Measurements from ENCODE around the gene CLSTN1. TPM values are rescaled to one million over a fixed set of nuclear protein-coding genes. Genes with fewer than 3 reads are reported as not detected.

CLSTN1 gene
- total and polyA plus RNA-seq, 4 donors = 3.1 to 13.4 (median 8.8) TPM

DNA sequence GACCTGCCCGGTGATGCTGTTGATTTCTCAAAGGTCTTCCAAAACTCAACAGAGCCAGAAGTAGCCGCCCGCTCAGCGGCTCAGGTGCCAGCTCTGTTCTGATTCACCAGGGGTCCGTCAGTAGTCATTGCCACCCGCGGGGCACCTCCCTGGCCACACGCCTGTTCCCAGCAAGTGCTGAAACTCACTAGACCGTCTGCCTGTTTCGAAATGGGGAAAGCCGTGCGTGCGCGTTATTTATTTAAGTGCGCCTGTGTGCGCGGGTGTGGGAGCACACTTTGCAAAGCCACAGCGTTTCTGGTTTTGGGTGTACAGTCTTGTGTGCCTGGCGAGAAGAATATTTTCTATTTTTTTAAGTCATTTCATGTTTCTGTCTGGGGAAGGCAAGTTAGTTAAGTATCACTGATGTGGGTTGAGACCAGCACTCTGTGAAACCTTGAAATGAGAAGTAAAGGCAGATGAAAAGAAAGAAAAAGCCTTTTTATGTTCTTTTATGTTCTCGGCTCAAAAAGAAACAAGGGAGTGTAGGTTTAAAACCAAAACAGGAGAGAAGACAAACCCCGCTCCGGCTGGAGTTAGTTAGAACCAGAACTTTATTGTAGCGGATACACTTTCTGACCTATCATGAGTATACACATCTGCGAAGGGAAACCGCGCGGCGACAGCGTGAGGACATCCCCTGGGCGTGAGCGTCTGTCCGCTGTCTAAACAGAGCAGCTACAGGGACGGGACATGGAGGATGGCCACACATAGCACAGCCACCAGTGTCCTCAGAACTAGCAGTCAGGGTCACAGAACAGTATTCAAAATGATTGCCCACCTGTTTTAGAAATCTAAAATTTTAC is 95.1 kb downstream of the CLSTN1 start:
- WGBS = 87% methylated on average over 33 of the region's 33 CpGs
- no peak for DNase-seq (ENCODE audit: low spot score)

GRCh38 chr1:9726905-9727595 is 96.7 kb downstream of the CLSTN1 start:
- Histone ChIP-seq H3K9ac (ENCODE audit: low read depth in 1 of 2, low read length in 2 of 2) (no peak overlapping the region), H3K4me1 (ENCODE audit: control insufficient read depth in 4 of 4, insufficient read depth in 4 of 4, low read length in 3 of 4) (peaks cover 0 to 5% (median 1%) of the 10 kb centered on the region in 4 donors), H3K27me3 (ENCODE audit: control insufficient read depth in 4 of 4, insufficient read depth in 4 of 4, low read length in 3 of 4) (no peaks in the 10 kb centered on the region), H3K9me3 (ENCODE audit: control insufficient read depth in 4 of 4, low read length in 3 of 4) (no peaks in the 10 kb centered on the region), H3K27ac (ENCODE audit: low read depth in 1 of 2, low read length in 2 of 2) (no peak overlapping the region), H3K36me3 (ENCODE audit: control insufficient read depth in 4 of 4, insufficient read depth in 3 of 4, low read depth in 1 of 4, low read length in 3 of 4) (peaks cover 0 to 19% (median 4%) of the 10 kb centered on the region in 4 donors), H3K4me3 (ENCODE audit: low read depth in 1 of 3, low read length in 3 of 3) (no peak overlapping the region)
- DNase-seq (ENCODE audit: low spot score) = no peak
- WGBS = 79% methylated on average over 25 of the region's 25 CpGs
- TF ChIP-seq, protein P1, sequence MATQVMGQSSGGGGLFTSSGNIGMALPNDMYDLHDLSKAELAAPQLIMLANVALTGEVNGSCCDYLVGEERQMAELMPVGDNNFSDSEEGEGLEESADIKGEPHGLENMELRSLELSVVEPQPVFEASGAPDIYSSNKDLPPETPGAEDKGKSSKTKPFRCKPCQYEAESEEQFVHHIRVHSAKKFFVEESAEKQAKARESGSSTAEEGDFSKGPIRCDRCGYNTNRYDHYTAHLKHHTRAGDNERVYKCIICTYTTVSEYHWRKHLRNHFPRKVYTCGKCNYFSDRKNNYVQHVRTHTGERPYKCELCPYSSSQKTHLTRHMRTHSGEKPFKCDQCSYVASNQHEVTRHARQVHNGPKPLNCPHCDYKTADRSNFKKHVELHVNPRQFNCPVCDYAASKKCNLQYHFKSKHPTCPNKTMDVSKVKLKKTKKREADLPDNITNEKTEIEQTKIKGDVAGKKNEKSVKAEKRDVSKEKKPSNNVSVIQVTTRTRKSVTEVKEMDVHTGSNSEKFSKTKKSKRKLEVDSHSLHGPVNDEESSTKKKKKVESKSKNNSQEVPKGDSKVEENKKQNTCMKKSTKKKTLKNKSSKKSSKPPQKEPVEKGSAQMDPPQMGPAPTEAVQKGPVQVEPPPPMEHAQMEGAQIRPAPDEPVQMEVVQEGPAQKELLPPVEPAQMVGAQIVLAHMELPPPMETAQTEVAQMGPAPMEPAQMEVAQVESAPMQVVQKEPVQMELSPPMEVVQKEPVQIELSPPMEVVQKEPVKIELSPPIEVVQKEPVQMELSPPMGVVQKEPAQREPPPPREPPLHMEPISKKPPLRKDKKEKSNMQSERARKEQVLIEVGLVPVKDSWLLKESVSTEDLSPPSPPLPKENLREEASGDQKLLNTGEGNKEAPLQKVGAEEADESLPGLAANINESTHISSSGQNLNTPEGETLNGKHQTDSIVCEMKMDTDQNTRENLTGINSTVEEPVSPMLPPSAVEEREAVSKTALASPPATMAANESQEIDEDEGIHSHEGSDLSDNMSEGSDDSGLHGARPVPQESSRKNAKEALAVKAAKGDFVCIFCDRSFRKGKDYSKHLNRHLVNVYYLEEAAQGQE (IDR thresholded peaks at IDR 0.05) = no peak
- TF ChIP-seq FOXA2 (IDR thresholded peaks at IDR 0.05) (no peak), CTCF (IDR thresholded peaks at IDR 0.05; ENCODE audit: low read depth, low read length, missing input control) (no peak), RXRA (IDR thresholded peaks at IDR 0.05) (no peak), FOXA1 (IDR thresholded peaks at IDR 0.05) (no peak), SP1 (IDR thresholded peaks at IDR 0.05) (no peak)
- TF ChIP-seq, protein P2, sequence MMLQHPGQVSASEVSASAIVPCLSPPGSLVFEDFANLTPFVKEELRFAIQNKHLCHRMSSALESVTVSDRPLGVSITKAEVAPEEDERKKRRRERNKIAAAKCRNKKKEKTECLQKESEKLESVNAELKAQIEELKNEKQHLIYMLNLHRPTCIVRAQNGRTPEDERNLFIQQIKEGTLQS (IDR thresholded peaks at IDR 0.05) = no peak

More for the DNA sequence above, 95.1 kb downstream of the CLSTN1 start:
- Histone ChIP-seq H3K4me1 (ENCODE audit: control insufficient read depth in 4 of 4, insufficient read depth in 4 of 4, low read length in 3 of 4) (peaks cover 0 to 5% (median 1%) of the 10 kb centered on the region in 4 donors), H3K27ac (ENCODE audit: low read depth in 1 of 2, low read length in 2 of 2) (no peak overlapping the region), H3K9ac (ENCODE audit: low read depth in 1 of 2, low read length in 2 of 2) (no peak overlapping the region), H3K36me3 (ENCODE audit: control insufficient read depth in 4 of 4, insufficient read depth in 3 of 4, low read depth in 1 of 4, low read length in 3 of 4) (peaks cover 0 to 15% (median 3%) of the 10 kb centered on the region in 4 donors), H3K4me3 (ENCODE audit: low read depth in 1 of 3, low read length in 3 of 3) (no peak overlapping the region), H3K27me3 (ENCODE audit: control insufficient read depth in 4 of 4, insufficient read depth in 4 of 4, low read length in 3 of 4) (no peaks in the 10 kb centered on the region), H3K9me3 (ENCODE audit: control insufficient read depth in 4 of 4, low read length in 3 of 4) (no peaks in the 10 kb centered on the region)
- no peak for TF ChIP-seq JUND (IDR thresholded peaks at IDR 0.05)
- no peak for TF ChIP-seq HNF4A (conservative IDR thresholded peaks at IDR 0.05)
- no peak for TF ChIP-seq MAX (IDR thresholded peaks at IDR 0.05)
- TF ChIP-seq SP1 (IDR thresholded peaks at IDR 0.05) = no peak
- no peak for TF ChIP-seq HNF4G (IDR thresholded peaks at IDR 0.05)
- no peak for TF ChIP-seq ZBTB33 (IDR thresholded peaks at IDR 0.05)
- TF ChIP-seq FOXA1 (IDR thresholded peaks at IDR 0.05) = no peak
- TF ChIP-seq YY1 (IDR thresholded peaks at IDR 0.05) = no peak
- TF ChIP-seq NR2F2 (IDR thresholded peaks at IDR 0.05) = no peak
- no peak for TF ChIP-seq EGR1 (IDR thresholded peaks at IDR 0.05; ENCODE audit: low read depth in 2 of 2)
- no peak for TF ChIP-seq RAD21 (IDR thresholded peaks at IDR 0.05)
- TF ChIP-seq RXRA (IDR thresholded peaks at IDR 0.05) = no peak
- TF ChIP-seq TAF1 (conservative IDR thresholded peaks at IDR 0.05) = no peak
- TF ChIP-seq, protein P1 (IDR thresholded peaks at IDR 0.05) = no peak

All from liver (tissue), 9 donors.